Gastrocnemius medialis (tissue), 4 donors: ENCODE results near the gene RAD17. TPM values are rescaled to one million over a fixed set of nuclear protein-coding genes. Genes with fewer than 3 reads are reported as not detected.
"Not testable (repeated sequence)": the region's sequence is repeated elsewhere in the genome, so short reads cannot be mapped to it uniquely, and the experiment has no call there.

Source experiments
- ATAC-seq, 2 donors: fragments of 150-250 bp; one replicate each; pipeline ENCODE4 v1.9.1; 2016
- DNase-seq, 2 donors: peaks; one replicate each; pipeline ENCODE4 v3.0.0-alpha.2; 2019
- H3K27ac ChIP-seq, 4 donors: fragments of 200-600 bp; sonication (generic); 1 replicate in 1 of 4; 2 replicates in 3 of 4; pipeline ENCODE4 v1.5.1; 2016 to 2018; ENCODE audit warnings: mild to moderate bottlenecking in 2 of 4, moderate library complexity in 1 of 4
- H3K27me3 ChIP-seq, 3 donors: fragments of 200-600 bp; sonication (generic) in 2 of 3; 1 replicate in 1 of 3; 2 replicates in 2 of 3; pipeline versions ENCODE4 v1.5.1 to v1.6.0; 2016 to 2019; ENCODE audit warnings: mild to moderate bottlenecking in 1 of 3, moderate library complexity in 1 of 3
- H3K36me3 ChIP-seq, 2 donors: fragments of 200-600 bp; sonication (generic) in 1 of 2; one replicate each; pipeline ENCODE4 v1.5.1; 2017 to 2018
- H3K4me1 ChIP-seq, 2 donors: fragments of 200-600 bp; sonication (generic) in 1 of 2; one replicate each; pipeline ENCODE4 v1.5.1; 2016 to 2017; ENCODE audit warnings: mild to moderate bottlenecking in 2 of 2
- H3K4me3 ChIP-seq, 4 donors: fragments of 200-600 bp; sonication (generic) in 3 of 4; 1 replicate in 1 of 4; 2 replicates in 3 of 4; pipeline ENCODE4 v1.5.1; 2016 to 2019; ENCODE audit warnings: mild to moderate bottlenecking in 2 of 4
- H3K9me3 ChIP-seq, 3 donors: fragments of 200-600 bp; sonication (generic) in 2 of 3; 1 replicate in 1 of 3; 2 replicates in 2 of 3; pipeline ENCODE4 v1.5.1; 2016 to 2019
- POLR2A ChIP-seq, 2 donors: fragments of 450-650 bp; IDR thresholded peaks; one replicate each; pipeline ENCODE4 v1.6.1; 2017; ENCODE audit warnings: antibody characterized with exemption in 2 of 2, mild to moderate bottlenecking in 2 of 2, moderate library complexity in 2 of 2
- in situ Hi-C, 4 donors: fragments of 200-750 bp; cut with MboI; loops; one replicate each; pipeline versions ENCODE4 v1.15.0 to v1.8.0; 2017; ENCODE audit warnings: low sequenced_read_pairs in 4 of 4
- intact Hi-C: fragments of 100-400 bp; cut with DNase I; formaldehyde crosslinking; loops from one replicate; pipeline ENCODE4 v1.15.1; 2023; ENCODE audit warnings: low total_unique reads
- total RNA-seq, 4 donors: library from RNA; depleted of rRNA; stranded (reverse); fragments of >200 nt; gene quantifications; one replicate each; pipeline versions ENCODE4 v1.1.0 to v1.2.3, GENCODE V29; 2016
- TF ChIP-seq, protein P1 (sequence below), 5 experiments: fragments of 450-650 bp in 3 of 5; fragments of 200-600 bp in 2 of 5; sonication (generic) in 2 of 5; IDR thresholded peaks in 4 of 5; conservative IDR thresholded peaks in 1 of 5; 1 replicate in 4 of 5; 2 replicates in 1 of 5; pipeline ENCODE4 v1.5.1; 2016 to 2019; ENCODE audit warnings: antibody characterized with exemption in 5 of 5, mild to moderate bottlenecking in 3 of 5, moderate library complexity in 3 of 5

Gene RAD17
- total RNA-seq, 4 donors from 2014 or later: 7.3 to 18.3 (median 11.9) TPM

GRCh38 chr5:69418554-69418953, 48.9 kb downstream of the RAD17 start:
- H3K27me3 ChIP-seq: no peaks in the 10 kb centered on the region
- peaks cover 0 to 12% of the 10 kb centered on the region in 2 donors for H3K36me3 ChIP-seq
- DNase-seq (no peak), ATAC-seq (no peak)
- TF ChIP-seq, protein P1, sequence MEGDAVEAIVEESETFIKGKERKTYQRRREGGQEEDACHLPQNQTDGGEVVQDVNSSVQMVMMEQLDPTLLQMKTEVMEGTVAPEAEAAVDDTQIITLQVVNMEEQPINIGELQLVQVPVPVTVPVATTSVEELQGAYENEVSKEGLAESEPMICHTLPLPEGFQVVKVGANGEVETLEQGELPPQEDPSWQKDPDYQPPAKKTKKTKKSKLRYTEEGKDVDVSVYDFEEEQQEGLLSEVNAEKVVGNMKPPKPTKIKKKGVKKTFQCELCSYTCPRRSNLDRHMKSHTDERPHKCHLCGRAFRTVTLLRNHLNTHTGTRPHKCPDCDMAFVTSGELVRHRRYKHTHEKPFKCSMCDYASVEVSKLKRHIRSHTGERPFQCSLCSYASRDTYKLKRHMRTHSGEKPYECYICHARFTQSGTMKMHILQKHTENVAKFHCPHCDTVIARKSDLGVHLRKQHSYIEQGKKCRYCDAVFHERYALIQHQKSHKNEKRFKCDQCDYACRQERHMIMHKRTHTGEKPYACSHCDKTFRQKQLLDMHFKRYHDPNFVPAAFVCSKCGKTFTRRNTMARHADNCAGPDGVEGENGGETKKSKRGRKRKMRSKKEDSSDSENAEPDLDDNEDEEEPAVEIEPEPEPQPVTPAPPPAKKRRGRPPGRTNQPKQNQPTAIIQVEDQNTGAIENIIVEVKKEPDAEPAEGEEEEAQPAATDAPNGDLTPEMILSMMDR (IDR thresholded peaks at IDR 0.05 in 4 of 5, conservative IDR thresholded peaks at IDR 0.05 in 1 of 5): no peak
- TF ChIP-seq POLR2A (IDR thresholded peaks at IDR 0.05): no peak
- H3K4me3 ChIP-seq: no peak overlapping the region
- in situ Hi-C loops: no loop called here
- H3K9me3 ChIP-seq: no peaks in the 10 kb centered on the region
- intact Hi-C loops: no loop called here
- no peak overlapping the region for H3K27ac ChIP-seq
- no peaks in the 10 kb centered on the region for H3K4me1 ChIP-seq

GRCh38 chr5:69431424-69432303, 62.0 kb downstream of the RAD17 start:
- DNase-seq (no peak), ATAC-seq (no peak)
- intact Hi-C loops: no loop called here
- no peaks in the 10 kb centered on the region for H3K36me3 ChIP-seq
- H3K27me3 ChIP-seq: no peaks in the 10 kb centered on the region
- no peaks in the 10 kb centered on the region for H3K4me1 ChIP-seq
- H3K4me3 ChIP-seq: no peak overlapping the region
- no peaks in the 10 kb centered on the region for H3K9me3 ChIP-seq
- no peak overlapping the region for H3K27ac ChIP-seq
- in situ Hi-C loops: no loop called here
- TF ChIP-seq, protein P1 (IDR thresholded peaks at IDR 0.05 in 4 of 5, conservative IDR thresholded peaks at IDR 0.05 in 1 of 5): no peak
- TF ChIP-seq POLR2A (IDR thresholded peaks at IDR 0.05): no peak

GRCh38 chr5:69432412-69433206, 63.0 kb downstream of the RAD17 start:
- ATAC-seq (no peak), DNase-seq (no peak)
- TF ChIP-seq, protein P1 (IDR thresholded peaks at IDR 0.05 in 4 of 5, conservative IDR thresholded peaks at IDR 0.05 in 1 of 5): no peak
- no peak for TF ChIP-seq POLR2A (IDR thresholded peaks at IDR 0.05)
- intact Hi-C loops (no loop called here), in situ Hi-C loops (no loop called here)
- Histone ChIP-seq H3K27me3 (no peaks in the 10 kb centered on the region), H3K9me3 (no peaks in the 10 kb centered on the region), H3K4me1 (no peaks in the 10 kb centered on the region), H3K4me3 (no peak overlapping the region), H3K36me3 (no peaks in the 10 kb centered on the region), H3K27ac (no peak overlapping the region)

DNA sequence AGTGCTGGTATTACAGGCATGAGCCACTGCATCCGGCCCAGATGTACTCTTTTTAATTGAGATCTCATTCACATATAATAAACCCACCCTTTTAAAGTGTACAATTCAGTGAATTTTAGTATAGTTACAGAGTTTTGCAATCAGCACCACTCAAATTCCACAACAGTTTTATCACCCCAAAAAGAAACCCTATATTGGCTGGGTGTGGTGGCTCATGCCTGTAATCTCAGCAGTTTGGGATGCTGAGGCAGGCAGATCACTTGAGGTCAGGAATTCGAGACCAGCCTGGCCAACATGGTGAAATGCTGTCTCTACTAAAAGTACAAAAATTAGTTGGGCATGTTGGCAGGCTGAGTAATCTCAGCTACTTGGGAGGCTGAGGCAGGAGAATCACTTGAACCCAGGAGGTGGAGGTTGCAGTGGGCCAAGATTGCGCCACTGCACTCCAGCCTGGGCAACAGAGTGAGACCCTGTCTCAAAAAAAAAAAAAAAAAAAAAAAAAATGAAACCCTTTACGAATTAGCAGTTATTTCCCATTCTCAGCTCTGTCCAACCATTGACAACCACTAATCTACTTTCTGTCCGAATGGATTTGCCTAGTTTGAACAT, 65.8 kb downstream of the RAD17 start:
- in situ Hi-C loops, H3K4me1 ChIP-seq, intact Hi-C loops: not testable (repeated sequence)

More for the DNA sequence above, 65.8 kb downstream of the RAD17 start:
- not testable (repeated sequence) for H3K27ac ChIP-seq, H3K36me3 ChIP-seq, ATAC-seq, DNase-seq, H3K27me3 ChIP-seq, H3K4me3 ChIP-seq, H3K9me3 ChIP-seq
